ENCODE measurements around the gene M6PR.

DNA sequence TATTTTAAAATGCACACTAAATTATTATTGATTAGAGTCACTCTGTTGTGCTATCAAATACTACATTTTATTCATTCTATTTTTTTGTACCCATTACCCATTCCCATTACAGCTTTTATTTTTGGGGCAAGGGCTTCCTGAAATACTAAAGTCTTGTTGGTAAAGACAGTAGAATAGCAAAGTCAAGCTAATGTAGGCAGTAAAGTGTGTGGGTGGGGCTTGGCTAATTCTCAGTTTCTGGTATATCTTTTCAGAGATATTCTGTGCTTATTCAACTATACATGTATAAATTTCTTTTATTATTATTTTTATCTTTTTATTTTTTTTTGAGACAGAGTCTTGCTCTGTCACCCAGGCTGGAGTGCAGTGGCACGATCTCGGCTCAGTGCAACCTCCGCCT is 57.5 kb downstream of the M6PR start:
- TF ChIP-seq, protein P1, sequence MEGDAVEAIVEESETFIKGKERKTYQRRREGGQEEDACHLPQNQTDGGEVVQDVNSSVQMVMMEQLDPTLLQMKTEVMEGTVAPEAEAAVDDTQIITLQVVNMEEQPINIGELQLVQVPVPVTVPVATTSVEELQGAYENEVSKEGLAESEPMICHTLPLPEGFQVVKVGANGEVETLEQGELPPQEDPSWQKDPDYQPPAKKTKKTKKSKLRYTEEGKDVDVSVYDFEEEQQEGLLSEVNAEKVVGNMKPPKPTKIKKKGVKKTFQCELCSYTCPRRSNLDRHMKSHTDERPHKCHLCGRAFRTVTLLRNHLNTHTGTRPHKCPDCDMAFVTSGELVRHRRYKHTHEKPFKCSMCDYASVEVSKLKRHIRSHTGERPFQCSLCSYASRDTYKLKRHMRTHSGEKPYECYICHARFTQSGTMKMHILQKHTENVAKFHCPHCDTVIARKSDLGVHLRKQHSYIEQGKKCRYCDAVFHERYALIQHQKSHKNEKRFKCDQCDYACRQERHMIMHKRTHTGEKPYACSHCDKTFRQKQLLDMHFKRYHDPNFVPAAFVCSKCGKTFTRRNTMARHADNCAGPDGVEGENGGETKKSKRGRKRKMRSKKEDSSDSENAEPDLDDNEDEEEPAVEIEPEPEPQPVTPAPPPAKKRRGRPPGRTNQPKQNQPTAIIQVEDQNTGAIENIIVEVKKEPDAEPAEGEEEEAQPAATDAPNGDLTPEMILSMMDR (IDR thresholded peaks at IDR 0.05), result no peak
- no peak for TF ChIP-seq POLR2A (IDR thresholded peaks at IDR 0.05)
